Measurements from ENCODE around the gene ZNF226. TPM values are rescaled to one million over a fixed set of nuclear protein-coding genes. Genes with fewer than 3 reads are reported as not detected.
"Not testable (repeated sequence)": the region's sequence is repeated elsewhere in the genome, so short reads cannot be mapped to it uniquely, and the experiment has no call there.

The ZNF226 gene
- total RNA-seq, 1 donor from 2014 or later = 23.2 TPM

- Mint-ChIP-seq H3K4me1 (ENCODE audit: unreplicated experiment) (peaks cover 5% of the 10 kb centered on the region), H3K27ac (ENCODE audit: unreplicated experiment) (peak overlapping the region; percentile 97), H3K4me3 (ENCODE audit: unreplicated experiment) (peak overlapping the region; percentile 93), H3K27me3 (ENCODE audit: unreplicated experiment) (peaks cover 1% of the 10 kb centered on the region), H3K9me3 (ENCODE audit: unreplicated experiment) (peaks cover 4% of the 10 kb centered on the region), H3K36me3 (ENCODE audit: low read depth, unreplicated experiment) (peaks cover 4% of the 10 kb centered on the region)
- TF ChIP-seq CTCF (IDR thresholded peaks at IDR 0.05; ENCODE audit: unreplicated experiment) = no peak
- DNase-seq (ENCODE audit: low spot score) = peak; percentile 77
Observed at GRCh38 chr19:44207126-44207803, 42.4 kb downstream of the ZNF226 start.

- no peaks in the 10 kb centered on the region for H3K9me3 Mint-ChIP-seq (ENCODE audit: unreplicated experiment)
- peaks cover 13% of the 10 kb centered on the region for H3K4me1 Mint-ChIP-seq (ENCODE audit: unreplicated experiment)
- H3K36me3 Mint-ChIP-seq (ENCODE audit: low read depth, unreplicated experiment) = peaks cover 15% of the 10 kb centered on the region
- H3K27ac Mint-ChIP-seq (ENCODE audit: unreplicated experiment) = peak within 1 kb of the TSS; percentile 73
- no peak for TF ChIP-seq CTCF (IDR thresholded peaks at IDR 0.05; ENCODE audit: unreplicated experiment)
- H3K4me3 Mint-ChIP-seq (ENCODE audit: unreplicated experiment) = peak within 1 kb of the TSS; percentile 94
- DNase-seq (ENCODE audit: low spot score) = peak; percentile 77
- H3K27me3 Mint-ChIP-seq (ENCODE audit: unreplicated experiment) = no peaks in the 10 kb centered on the region
Observed at GRCh38 chr19:44212250-44212865, 47.5 kb downstream of the ZNF226 start, which contains the start of gene ZNF227. Gene ZNF227 (plus strand): TSS chr19:44212532. CDS start chr19:44217793, 5,261 bp downstream.

GRCh38 chr19:44212866-44213346 is 48.0 kb downstream of the ZNF226 start:
- no peak for TF ChIP-seq CTCF (IDR thresholded peaks at IDR 0.05; ENCODE audit: unreplicated experiment)
- Mint-ChIP-seq H3K4me3 (ENCODE audit: unreplicated experiment) (peak overlapping the region; percentile 94), H3K36me3 (ENCODE audit: low read depth, unreplicated experiment) (peaks cover 19% of the 10 kb centered on the region), H3K9me3 (ENCODE audit: unreplicated experiment) (no peaks in the 10 kb centered on the region), H3K4me1 (ENCODE audit: unreplicated experiment) (peaks cover 8% of the 10 kb centered on the region), H3K27ac (ENCODE audit: unreplicated experiment) (peak overlapping the region; percentile 73), H3K27me3 (ENCODE audit: unreplicated experiment) (no peaks in the 10 kb centered on the region)
- peak; percentile 7 for DNase-seq (ENCODE audit: low spot score)

DNA sequence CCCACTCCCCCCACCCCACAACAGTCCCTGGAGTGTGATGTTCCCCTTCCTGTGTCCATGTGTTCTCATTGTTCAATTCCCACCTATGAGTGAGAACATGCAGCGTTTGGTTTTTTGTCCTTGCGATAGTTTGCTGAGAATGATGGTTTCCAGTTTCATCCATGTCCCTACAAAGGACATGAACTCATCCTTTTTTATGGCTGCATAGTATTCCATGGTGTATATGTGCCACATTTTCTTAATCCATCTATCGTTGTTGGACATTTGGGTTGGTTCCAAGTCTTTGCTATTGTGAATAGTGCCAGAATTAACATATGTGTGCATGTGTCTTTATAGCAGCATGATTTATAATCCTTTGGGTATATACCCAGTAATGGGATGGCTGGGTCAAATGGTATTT is 55.0 kb downstream of the ZNF226 start:
- not testable (repeated sequence) for DNase-seq (ENCODE audit: low spot score); H3K27ac Mint-ChIP-seq (ENCODE audit: unreplicated experiment); H3K27me3 Mint-ChIP-seq (ENCODE audit: unreplicated experiment); H3K9me3 Mint-ChIP-seq (ENCODE audit: unreplicated experiment); H3K4me3 Mint-ChIP-seq (ENCODE audit: unreplicated experiment); H3K4me1 Mint-ChIP-seq (ENCODE audit: unreplicated experiment)
- peaks cover 43% of the 10 kb centered on the region for H3K36me3 Mint-ChIP-seq (ENCODE audit: low read depth, unreplicated experiment)

DNA sequence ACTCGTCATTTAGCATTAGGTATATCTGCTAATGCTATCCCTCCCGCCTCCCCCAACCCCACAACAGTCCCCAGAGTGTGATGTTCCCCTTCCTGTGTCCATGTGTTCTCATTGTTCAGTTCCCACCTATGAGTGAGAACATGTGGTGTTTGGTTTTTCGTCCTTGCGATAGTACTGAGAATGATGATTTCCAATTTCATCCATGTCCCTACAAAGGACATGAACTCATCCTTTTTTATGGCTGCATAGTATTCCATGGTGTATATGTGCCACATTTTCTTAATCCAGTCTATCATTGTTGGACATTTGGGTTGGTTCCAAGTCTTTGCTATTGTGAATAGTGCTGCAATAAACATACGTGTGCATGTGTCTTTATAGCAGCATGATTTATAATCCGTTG is 55.9 kb downstream of the ZNF226 start:
- not testable (repeated sequence) for H3K27me3 Mint-ChIP-seq (ENCODE audit: unreplicated experiment); H3K27ac Mint-ChIP-seq (ENCODE audit: unreplicated experiment); H3K9me3 Mint-ChIP-seq (ENCODE audit: unreplicated experiment); H3K4me1 Mint-ChIP-seq (ENCODE audit: unreplicated experiment); DNase-seq (ENCODE audit: low spot score); H3K4me3 Mint-ChIP-seq (ENCODE audit: unreplicated experiment)
- H3K36me3 Mint-ChIP-seq (ENCODE audit: low read depth, unreplicated experiment) = peaks cover 43% of the 10 kb centered on the region

DNA sequence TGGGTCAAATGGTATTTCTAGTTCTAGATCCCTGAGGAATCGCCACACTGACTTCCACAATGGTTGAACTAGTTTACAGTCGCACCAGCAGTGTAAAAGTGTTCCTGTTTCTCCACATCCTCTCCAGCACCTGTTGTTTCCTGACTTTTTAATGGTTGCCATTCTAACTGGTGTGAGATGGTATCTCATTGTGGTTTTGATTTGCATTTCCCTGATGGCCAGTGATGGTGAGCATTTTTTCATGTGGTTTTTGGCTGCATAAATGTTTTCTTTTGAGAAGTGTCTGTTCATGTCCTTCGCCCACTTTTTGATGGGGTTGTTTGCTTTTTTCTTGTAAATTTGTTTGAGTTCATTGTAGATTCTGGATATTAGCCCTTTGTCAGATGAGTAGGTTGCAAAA is 56.4 kb downstream of the ZNF226 start:
- H3K27ac Mint-ChIP-seq (ENCODE audit: unreplicated experiment); H3K4me3 Mint-ChIP-seq (ENCODE audit: unreplicated experiment); H3K27me3 Mint-ChIP-seq (ENCODE audit: unreplicated experiment); H3K9me3 Mint-ChIP-seq (ENCODE audit: unreplicated experiment); DNase-seq (ENCODE audit: low spot score); H3K4me1 Mint-ChIP-seq (ENCODE audit: unreplicated experiment): not testable (repeated sequence)
- peaks cover 47% of the 10 kb centered on the region for H3K36me3 Mint-ChIP-seq (ENCODE audit: low read depth, unreplicated experiment)

Other genes starting within 250 kb of the ZNF226 start
- 19.4 TPM for gene ZNF45, start 229.8 kb upstream of the ZNF226 start, total RNA-seq (ENCODE audit: unreplicated experiment)
- gene ZNF221, start 213.9 kb upstream of the ZNF226 start, total RNA-seq (ENCODE audit: unreplicated experiment) = 7.3 TPM
- gene ZNF155, start 180.9 kb upstream of the ZNF226 start, total RNA-seq (ENCODE audit: unreplicated experiment) = 10.9 TPM
- gene ZNF230, start 162.1 kb upstream of the ZNF226 start, total RNA-seq (ENCODE audit: unreplicated experiment) = 5.6 TPM
- gene ZNF222, start 139.7 kb upstream of the ZNF226 start, total RNA-seq (ENCODE audit: unreplicated experiment) = 6.5 TPM
- 10.9 TPM for gene ZNF223, start 113.1 kb upstream of the ZNF226 start, total RNA-seq (ENCODE audit: unreplicated experiment)
- gene ZNF284, start 92.9 kb upstream of the ZNF226 start, total RNA-seq (ENCODE audit: unreplicated experiment) = 4.0 TPM
- 36.0 TPM for gene ZNF224, start 70.7 kb upstream of the ZNF226 start, total RNA-seq (ENCODE audit: unreplicated experiment)
- 7.1 TPM for gene ZNF225, start 51.7 kb upstream of the ZNF226 start, total RNA-seq (ENCODE audit: unreplicated experiment)
- 17.8 TPM for gene ZNF234, start 23.5 kb upstream of the ZNF226 start, total RNA-seq (ENCODE audit: unreplicated experiment)
- gene ZNF227, start 47.4 kb downstream of the ZNF226 start, total RNA-seq (ENCODE audit: unreplicated experiment) = 29.3 TPM
- gene ZNF233, start 94.8 kb downstream of the ZNF226 start, total RNA-seq (ENCODE audit: unreplicated experiment) = 5.5 TPM
- gene ZNF235, start 139.9 kb downstream of the ZNF226 start, total RNA-seq (ENCODE audit: unreplicated experiment) = 14.9 TPM
- 12.3 TPM for gene ZNF112, start 191.6 kb downstream of the ZNF226 start, total RNA-seq (ENCODE audit: unreplicated experiment)
- gene ZNF285, start 236.5 kb downstream of the ZNF226 start, total RNA-seq (ENCODE audit: unreplicated experiment) = 3.2 TPM